ENCODE data around the gene RSRP1. TPM values are rescaled to one million over a fixed set of nuclear protein-coding genes. Genes with fewer than 3 reads are reported as not detected.
"Not testable (repeated sequence)": the region's sequence is repeated elsewhere in the genome, so short reads cannot be mapped to it uniquely, and the experiment has no call there.

The RSRP1 gene, protein sequence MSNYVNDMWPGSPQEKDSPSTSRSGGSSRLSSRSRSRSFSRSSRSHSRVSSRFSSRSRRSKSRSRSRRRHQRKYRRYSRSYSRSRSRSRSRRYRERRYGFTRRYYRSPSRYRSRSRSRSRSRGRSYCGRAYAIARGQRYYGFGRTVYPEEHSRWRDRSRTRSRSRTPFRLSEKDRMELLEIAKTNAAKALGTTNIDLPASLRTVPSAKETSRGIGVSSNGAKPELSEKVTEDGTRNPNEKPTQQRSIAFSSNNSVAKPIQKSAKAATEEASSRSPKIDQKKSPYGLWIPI
- total RNA-seq = 100 to 1,000 TPM; 151 to 179 (median 153) TPM
- long read RNA-seq, donor 1, transcript RSRP1-207 (4 exons, 2,941 nt) = major isoform, 10 of 37 reads
- long read RNA-seq, donor 1, partial matches to known transcripts = 4 of 37 reads
- long read RNA-seq, donor 1, other reads (novel, unspliced or antisense) = 17 of 37 reads
- long read RNA-seq, donor 2, partial matches to known transcripts = 0 of 12 reads
- long read RNA-seq, donor 2, other reads (novel, unspliced or antisense) = 7 of 12 reads

DNA sequence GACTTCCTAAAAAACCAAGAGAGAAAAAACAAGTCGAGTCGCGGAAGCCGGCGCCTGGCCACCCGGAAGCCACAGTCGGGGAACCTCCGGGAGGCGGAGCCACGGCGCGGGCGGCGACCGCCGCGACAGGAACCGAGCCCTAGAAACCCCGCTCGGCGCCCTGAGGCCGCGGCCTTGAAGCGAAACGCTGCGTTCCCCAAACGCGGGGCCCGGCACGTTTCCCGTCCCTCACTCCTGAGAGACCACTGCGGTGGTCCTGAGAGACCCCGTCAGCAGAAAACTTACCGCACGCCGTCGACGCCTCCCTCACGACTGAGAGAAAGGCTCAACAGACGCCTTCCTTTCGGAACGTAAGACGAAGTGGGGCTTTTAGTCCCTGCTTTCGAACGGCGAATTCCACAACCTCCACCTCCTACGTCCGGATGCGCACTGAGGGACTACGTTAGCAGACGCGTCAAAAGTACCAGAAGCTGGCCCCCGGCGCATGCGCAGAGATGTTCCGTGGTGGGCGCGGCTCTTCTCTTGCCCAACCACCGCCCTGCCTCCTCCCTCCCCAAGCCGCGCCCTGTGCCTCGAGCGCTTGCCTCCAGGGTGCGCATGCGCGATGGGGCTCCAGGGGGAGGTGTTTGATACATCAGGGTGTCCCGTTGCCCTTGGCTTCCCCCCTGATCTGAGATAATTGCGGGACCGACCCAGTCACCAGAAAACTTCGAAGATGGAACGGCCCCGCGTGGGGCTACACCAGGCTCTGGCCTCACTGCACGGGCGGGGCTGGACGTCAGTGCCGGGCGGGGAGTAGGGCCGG is at the start of gene RSRP1:
TSS of gene RSRP1 (minus strand) at position 431 of the 805 bp plus-strand sequence. CDS start 491 bp downstream, outside the sequence.
- peaks cover 13% of the 10 kb centered on the region for H3K4me1 ChIP-seq (ENCODE audit: low read depth)
- intact Hi-C loops (cut with DNase I, micrococcal nuclease) = no loop called here
- H3K4me3 ChIP-seq = peak within 1 kb of the TSS; percentile 99
- peaks cover 12% of the 10 kb centered on the region for H3K36me3 ChIP-seq (ENCODE audit: low read depth)
- no peaks in the 10 kb centered on the region for H3K9me3 ChIP-seq
- ATAC-seq = peak; percentile 94
- peak; percentile 99 to 100 (median 100) for DNase-seq
- TF ChIP-seq, protein P1, sequence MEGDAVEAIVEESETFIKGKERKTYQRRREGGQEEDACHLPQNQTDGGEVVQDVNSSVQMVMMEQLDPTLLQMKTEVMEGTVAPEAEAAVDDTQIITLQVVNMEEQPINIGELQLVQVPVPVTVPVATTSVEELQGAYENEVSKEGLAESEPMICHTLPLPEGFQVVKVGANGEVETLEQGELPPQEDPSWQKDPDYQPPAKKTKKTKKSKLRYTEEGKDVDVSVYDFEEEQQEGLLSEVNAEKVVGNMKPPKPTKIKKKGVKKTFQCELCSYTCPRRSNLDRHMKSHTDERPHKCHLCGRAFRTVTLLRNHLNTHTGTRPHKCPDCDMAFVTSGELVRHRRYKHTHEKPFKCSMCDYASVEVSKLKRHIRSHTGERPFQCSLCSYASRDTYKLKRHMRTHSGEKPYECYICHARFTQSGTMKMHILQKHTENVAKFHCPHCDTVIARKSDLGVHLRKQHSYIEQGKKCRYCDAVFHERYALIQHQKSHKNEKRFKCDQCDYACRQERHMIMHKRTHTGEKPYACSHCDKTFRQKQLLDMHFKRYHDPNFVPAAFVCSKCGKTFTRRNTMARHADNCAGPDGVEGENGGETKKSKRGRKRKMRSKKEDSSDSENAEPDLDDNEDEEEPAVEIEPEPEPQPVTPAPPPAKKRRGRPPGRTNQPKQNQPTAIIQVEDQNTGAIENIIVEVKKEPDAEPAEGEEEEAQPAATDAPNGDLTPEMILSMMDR (IDR thresholded peaks at IDR 0.05) = peak; percentile 25

DNA sequence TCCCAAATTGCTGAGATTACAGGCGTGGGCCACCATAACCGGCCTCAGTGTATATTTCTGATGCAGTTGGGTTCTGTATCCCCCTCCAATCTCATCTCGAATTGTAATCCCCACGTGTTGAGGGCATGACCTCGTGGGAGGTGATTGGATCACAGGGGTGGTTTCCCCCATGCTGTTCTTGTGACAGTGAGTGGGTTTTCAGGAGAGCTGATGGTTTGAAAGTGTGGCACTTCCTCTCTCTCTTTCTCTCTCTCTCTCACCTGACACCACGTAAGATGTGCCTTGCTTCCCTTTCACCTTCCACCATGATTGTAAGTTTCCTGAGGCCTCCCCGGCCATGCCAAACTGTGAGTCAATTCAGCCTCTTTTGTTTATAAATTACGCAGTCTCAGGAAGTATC is 49.2 kb upstream of the RSRP1 start:
- H3K4me1 ChIP-seq (ENCODE audit: low read depth); ATAC-seq; intact Hi-C loops (cut with DNase I, micrococcal nuclease); H3K9me3 ChIP-seq; H3K4me3 ChIP-seq; DNase-seq; H3K36me3 ChIP-seq (ENCODE audit: low read depth): not testable (repeated sequence)

DNA sequence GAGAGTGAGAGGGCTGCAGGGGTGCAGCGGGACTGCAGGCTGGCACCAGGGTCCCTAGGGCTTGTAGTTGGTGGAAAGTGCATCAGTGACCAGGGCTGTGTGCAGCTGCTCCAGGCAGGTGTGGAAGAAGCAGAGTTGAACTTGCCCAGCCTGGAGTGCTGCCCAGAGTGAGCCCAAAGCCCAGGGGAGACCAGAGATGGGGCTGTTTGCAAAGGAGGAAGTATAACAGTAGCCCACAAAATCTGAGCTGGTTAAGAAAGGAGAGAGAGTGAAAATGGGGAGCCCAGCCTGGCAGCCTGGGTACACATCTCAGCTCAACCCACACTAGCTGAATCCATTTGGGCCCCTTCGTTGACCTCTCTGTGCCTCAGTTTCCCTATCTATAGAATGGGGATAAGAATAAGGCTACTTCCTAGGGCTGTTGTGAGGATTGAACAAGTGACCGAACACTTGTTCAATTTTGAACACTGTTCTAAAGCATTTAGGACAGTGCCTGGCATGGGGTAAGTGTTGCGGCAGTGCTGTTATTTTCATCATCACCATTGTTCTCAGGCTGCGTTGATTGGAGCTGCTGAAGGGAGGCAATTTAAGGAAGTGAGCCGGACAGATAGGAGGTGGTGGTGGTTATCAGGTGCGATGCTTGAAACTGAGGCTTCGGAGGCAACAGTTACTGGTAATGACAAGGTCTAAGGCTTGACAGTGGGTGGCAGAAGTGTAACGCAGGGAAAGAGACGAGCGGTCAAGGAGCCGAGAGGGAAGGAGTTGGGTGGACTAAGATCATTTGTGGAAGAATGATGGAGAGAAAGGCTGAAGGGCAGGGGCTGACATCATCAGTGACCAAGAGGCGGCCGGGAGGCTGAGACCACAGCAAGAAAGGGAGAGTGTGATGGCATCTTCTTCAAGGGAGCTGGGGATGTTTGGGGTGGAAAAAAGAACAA is 47.9 kb upstream of the RSRP1 start:
- H3K36me3 ChIP-seq (ENCODE audit: low read depth); H3K4me1 ChIP-seq (ENCODE audit: low read depth); H3K4me3 ChIP-seq; DNase-seq; ATAC-seq; intact Hi-C loops (cut with DNase I, micrococcal nuclease); H3K9me3 ChIP-seq: not testable (repeated sequence)

DNA sequence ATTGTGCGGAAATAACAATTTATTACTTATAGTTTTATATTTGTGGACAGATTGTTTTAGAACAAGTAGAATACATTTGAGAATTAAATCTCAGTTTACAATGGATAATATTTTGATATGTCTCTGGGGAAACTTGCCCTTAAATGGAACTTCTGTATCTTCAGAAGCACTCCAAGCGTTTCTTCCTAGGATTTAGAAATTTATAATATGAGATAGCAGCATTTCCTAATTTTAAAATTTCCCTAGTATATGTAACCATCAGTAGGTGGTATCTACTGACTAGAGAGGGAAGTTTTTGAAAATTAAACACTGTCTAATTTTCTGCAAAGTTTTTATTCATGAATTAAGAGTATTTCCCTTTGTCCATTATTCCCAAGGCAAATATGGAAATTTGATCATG is 46.2 kb upstream of the RSRP1 start:
- H3K4me3 ChIP-seq; ATAC-seq; H3K36me3 ChIP-seq (ENCODE audit: low read depth); DNase-seq; H3K4me1 ChIP-seq (ENCODE audit: low read depth); H3K9me3 ChIP-seq; intact Hi-C loops (cut with DNase I, micrococcal nuclease): not testable (repeated sequence)

DNA sequence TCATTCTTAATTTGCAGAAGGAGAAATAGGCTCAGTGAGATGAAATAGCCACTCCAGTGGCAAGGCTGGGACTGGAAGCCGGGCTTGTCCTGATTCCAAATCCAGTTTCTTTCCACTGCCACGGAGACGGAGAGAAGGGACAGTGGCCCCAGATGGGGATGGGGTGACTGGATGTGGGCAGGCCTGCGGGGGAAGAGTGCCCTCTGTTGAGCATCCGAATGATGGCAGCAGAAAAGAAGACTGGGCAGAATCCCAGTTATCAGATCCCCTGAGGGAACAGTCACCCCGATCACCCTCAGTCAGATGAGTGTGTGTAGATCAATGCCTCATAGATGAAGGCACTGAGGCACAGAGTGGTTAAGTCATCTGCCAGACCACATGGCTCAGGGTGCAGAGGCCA is 42.8 kb upstream of the RSRP1 start:
- H3K9me3 ChIP-seq; DNase-seq; intact Hi-C loops (cut with DNase I, micrococcal nuclease); H3K4me3 ChIP-seq; H3K36me3 ChIP-seq (ENCODE audit: low read depth); H3K4me1 ChIP-seq (ENCODE audit: low read depth): not testable (repeated sequence)
- ATAC-seq = peak; percentile 58

DNA sequence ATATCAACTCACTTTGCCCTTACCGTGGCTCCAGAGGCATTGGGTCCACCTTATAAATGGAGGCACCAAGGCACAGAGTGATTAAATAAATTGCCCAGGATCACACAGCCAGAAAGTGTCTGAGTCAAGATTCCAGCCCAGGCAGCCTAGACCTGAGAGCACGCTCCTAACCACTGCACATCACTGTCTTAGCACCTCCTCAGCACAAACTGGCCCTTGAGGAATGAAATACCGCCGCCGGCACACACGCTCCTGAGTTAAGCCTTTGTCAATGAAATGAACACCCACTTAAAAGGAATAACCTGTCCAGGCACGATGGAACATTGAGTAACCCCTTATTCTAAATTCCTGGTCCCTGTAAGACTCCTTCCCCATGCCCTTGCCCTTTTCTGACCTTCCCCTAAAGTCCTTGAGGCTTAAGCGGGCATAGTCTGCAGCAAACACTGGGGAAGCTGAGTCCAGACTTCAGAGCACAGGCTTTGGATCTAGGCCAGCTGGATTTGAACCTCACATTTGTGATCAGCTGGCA is 41.4 kb upstream of the RSRP1 start:
- not testable (repeated sequence) for ATAC-seq, H3K4me3 ChIP-seq

DNA sequence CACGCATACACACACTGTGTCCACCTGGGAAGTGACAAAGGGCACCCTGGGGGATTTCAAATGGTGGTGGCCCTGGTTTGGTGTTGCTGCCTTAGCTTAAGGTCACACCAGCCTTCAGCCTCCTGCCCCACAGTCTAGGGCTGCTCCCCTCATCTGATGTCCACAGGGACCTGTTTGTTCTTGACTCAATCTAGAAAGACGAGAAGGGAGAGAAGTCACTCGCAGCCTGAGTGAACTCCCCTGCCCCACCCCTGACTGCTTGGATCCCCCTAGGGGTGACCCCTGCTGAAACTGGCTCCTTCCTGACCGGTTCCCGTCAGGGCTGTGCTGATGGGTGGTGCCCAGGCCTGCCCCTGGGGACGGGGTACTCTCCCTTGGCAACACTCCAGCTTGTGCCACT is 39.9 kb upstream of the RSRP1 start:
- H3K9me3 ChIP-seq; ATAC-seq; H3K4me3 ChIP-seq; H3K36me3 ChIP-seq (ENCODE audit: low read depth); DNase-seq; H3K4me1 ChIP-seq (ENCODE audit: low read depth); intact Hi-C loops (cut with DNase I, micrococcal nuclease): not testable (repeated sequence)

More for the DNA sequence above, 41.4 kb upstream of the RSRP1 start:
- DNase-seq; H3K36me3 ChIP-seq (ENCODE audit: low read depth); H3K4me1 ChIP-seq (ENCODE audit: low read depth); H3K9me3 ChIP-seq; intact Hi-C loops (cut with DNase I, micrococcal nuclease): not testable (repeated sequence)

DNA sequence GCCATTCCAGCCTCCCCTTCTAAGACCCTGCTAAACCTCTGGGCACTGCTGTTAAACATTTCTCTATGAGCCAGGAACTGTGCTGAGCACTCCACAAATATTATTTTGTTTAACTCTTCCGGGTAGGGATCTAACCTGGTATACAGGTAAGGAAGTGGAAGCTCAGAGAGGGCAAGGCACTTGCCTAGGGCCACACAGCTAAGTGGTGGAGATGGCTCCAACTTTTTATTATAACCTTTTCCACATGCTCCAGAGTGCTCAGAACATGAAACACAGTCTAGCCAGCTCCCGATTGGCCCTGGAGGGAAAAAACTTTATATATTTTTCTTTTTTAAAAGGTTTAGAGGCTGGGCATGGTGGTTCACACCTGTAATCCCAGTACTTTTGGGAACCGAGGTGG is 38.6 kb upstream of the RSRP1 start:
- H3K4me3 ChIP-seq; DNase-seq; ATAC-seq; H3K9me3 ChIP-seq; H3K36me3 ChIP-seq (ENCODE audit: low read depth); intact Hi-C loops (cut with DNase I, micrococcal nuclease); H3K4me1 ChIP-seq (ENCODE audit: low read depth): not testable (repeated sequence)

DNA sequence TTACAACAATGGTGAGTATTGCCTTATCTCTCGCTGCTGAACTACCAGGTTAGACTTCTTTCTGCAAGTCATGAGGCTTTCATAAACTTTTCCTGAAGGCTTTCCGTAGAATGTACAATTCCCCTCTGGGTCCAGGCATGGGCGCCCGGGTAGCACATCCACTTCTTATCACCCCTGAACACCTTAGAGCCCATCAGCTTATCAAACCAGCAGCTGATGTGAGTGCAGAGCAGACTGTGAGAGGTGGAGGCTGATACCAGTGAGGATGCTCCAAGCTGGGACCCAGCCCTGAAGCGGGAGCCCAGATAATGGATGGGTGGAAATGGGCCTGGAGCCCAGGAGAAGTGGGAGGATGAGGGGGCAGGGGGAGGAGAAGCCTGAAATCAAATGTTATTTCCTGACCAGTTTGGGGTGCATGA is 32.4 kb upstream of the RSRP1 start:
- ATAC-seq; H3K9me3 ChIP-seq; H3K36me3 ChIP-seq (ENCODE audit: low read depth); H3K4me3 ChIP-seq; intact Hi-C loops (cut with DNase I, micrococcal nuclease); DNase-seq; H3K4me1 ChIP-seq (ENCODE audit: low read depth): not testable (repeated sequence)

DNA sequence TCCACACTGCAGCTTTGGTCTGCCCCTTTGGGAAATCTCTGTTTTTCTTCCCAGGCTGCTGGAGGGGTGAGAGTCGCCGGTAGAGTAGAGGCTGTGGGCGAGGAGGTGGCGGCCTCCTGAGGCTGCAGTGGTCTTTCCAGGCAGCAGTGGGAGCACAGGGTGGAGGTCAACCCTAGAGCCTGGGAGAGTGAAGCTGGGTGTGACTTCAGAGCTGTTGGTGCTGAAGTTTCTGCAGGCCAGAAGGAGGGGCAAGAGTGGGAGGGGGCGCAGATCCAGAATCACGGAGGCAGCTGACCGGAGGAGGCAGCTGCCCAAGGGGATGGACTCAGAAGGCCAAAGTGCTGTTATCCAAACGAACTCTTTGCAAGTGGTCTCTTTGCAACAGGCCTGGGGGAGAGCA is 31.5 kb upstream of the RSRP1 start:
- H3K4me3 ChIP-seq; H3K36me3 ChIP-seq (ENCODE audit: low read depth); DNase-seq; ATAC-seq; H3K4me1 ChIP-seq (ENCODE audit: low read depth); H3K9me3 ChIP-seq; intact Hi-C loops (cut with DNase I, micrococcal nuclease): not testable (repeated sequence)

DNA sequence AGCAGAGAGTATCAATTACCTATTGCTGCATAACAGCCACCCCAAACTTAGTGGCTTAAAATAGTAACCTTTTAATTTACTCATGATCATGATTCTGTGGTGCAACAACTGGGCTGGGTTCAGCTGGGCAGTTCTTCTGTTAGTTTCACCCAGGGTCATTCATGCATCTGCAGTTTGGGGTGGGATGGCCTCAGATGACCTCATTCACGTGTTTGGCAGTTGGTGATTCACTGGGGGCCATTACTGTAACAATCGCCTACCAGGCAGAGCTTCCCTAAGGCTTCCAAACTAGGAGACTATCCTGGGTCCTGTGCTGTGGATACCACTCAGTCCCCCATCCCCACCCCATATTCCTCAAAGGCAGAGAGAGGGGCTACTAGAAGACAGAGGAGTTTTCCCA is 31.1 kb upstream of the RSRP1 start:
- intact Hi-C loops (cut with DNase I, micrococcal nuclease); H3K36me3 ChIP-seq (ENCODE audit: low read depth); H3K4me1 ChIP-seq (ENCODE audit: low read depth); H3K4me3 ChIP-seq; H3K9me3 ChIP-seq; ATAC-seq; DNase-seq: not testable (repeated sequence)

DNA sequence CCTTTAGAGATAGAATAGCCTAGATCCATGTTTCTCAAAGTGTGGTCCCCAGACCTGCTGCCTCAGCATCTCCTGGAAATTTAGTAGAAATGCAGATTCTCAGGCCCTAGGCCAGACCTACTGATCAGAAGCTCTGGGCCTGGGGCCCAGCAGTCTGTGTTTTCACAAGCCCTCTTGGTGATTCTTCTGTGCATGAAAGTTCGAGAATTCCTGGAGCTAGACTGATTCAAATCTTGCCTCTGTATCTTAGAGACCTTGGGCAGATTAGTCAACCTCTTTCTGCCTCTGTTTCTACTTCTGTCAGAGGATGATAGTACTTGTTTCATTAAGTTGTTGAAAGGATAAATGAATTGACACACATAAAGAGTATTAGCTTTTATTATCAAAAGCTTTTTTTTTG is 30.0 kb upstream of the RSRP1 start:
- DNase-seq; H3K4me3 ChIP-seq; H3K9me3 ChIP-seq; ATAC-seq; intact Hi-C loops (cut with DNase I, micrococcal nuclease); H3K36me3 ChIP-seq (ENCODE audit: low read depth); H3K4me1 ChIP-seq (ENCODE audit: low read depth): not testable (repeated sequence)
